HG03064 (cell line): ENCODE measurements around the gene PLXNB2.

Experiments
- ATAC-seq: cut with Tn5 transposase; IDR thresholded peaks from one replicate; pipeline ENCODE4 v1.9.1; 2021; ENCODE audit warnings: low read depth; ENCODE audit not compliant: unreplicated experiment

The PLXNB2 gene

DNA sequence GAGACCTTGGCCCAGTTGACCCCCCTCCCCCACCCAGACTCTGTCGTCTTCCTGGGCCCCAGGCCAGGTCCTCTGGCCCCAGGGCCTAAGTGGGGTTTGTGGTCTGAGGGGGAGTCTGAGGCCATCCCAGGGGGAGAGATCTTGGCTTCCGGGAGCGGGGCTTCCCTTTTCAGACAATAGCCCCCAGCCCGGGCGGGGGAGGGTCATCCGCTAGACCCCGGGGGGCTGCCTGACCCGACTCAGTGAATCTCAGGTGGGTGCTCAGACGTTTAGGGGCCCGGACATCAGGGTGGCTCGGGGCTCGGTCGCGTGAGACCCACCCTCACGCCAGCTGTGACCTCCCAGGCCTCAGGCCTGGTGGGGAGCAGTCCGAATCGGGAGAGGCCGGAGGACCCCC is 37.9 kb downstream of the PLXNB2 start:
- ATAC-seq, result no peak

DNA sequence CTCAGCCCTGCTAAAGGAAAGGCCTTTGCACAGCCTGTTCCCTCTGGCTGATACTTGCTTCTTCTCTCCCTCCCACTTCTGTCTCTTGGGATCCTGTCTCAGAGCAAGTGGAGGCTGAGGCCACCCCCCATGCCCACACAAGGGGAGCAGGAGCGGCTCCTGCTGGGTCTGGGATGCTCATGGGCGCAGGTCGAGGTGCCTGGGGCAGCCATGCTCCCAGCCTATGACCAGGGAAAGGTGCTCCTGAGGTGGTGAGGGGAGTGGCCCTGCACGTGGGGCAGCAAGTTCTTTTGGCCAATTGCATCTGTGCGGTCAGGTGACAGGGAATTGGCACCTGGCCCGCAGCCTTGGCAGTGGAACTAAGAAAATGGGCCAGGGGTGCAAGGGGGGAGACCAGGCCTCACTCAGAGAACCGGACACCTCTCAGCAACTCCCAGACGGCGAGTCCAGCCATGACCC is 38.8 kb downstream of the PLXNB2 start:
- no peak for ATAC-seq

DNA sequence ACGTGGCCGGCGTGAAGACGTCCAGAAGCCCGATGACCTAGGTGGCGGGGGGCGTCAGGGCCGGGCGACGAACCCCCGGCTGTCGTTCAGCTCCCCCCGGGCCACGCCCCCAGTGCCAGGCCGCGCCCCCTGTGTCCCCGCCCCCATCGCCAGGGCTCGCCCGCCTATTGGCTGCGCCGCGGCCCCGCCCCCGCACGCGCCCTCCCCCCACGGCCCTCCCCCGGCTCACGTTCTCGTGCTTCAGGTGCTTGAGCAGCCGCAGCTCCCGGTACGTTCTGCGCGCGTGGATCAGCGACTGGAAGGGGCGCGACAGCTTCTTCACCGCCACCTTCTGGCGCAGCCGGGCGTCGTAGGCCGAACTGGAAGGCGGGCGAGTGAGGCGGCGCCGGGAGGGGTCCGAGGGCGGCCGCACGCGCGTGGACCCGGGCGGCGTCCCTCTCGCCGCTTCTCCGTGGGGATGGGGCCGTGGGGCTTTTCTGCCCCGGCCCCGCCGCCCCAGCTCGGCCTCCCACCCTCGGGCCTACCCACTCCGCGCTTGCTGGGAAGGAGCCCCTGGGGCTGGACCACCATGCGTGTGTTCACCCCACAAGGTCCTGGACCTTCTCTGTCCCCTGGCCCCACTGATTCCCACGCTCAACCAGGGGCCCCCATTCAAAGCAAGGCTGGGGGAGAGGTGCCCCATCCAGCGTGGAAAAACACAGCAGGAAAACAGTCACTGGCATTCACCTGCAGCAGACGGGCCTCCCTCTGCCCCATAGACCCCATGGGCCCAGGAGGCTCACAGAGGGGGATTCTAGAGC is 39.7 kb downstream of the PLXNB2 start:
- no peak for ATAC-seq

DNA sequence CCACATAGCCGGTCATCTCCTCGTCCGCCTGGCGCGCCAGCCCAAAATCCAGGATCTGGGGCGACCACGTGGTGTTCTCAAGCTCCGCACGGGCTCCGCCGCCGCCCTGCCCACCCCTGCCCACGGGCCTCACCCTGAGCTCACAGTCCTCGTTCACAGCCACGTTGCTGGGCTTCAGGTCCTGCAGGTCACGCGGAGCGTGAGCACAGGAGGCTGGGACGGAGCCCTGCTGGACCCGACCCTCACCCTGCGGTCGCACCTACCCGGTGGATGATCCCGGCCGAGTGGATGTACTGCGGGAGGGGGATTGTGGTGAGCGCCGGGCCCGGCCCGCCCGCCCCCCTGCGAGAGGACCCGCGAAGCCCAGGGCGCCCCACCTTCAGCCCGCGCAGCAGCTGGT is 40.5 kb downstream of the PLXNB2 start:
- no peak for ATAC-seq

DNA sequence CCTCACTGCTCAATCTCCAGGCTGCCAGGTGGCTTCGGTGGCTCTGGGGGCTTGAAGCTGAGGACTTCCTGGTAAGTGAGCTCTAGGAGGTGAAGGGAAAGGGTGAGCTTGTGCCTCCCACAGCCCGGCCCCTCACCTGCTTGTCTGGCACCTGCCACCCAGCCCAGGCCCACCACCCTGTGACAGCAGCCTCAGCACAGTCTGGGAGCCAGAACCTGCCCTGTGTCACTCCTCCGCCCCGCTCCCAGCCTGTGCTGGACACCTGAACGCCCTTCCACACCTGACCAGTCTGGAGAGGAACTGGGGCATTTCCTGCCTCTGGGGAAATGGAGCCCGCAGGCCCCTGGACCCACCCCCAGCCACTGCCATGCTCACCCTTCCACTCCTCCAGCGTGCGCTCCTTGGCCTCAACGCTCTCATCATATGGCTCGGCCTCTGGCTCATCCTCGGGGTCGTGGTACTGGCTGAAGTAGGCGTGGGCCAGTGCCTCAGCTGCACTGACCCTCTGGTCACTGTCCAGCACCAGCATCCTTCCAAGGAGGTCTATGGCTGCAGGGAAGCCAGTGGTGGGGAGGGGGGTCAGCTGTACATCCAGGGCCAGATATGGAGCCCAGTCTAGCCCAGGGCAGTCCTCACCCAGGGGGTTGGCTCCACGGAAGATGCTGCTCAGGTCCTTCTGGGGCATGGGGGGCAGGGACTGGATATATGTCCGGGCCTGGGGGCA is 42.3 kb downstream of the PLXNB2 start:
- ATAC-seq, result no peak

DNA sequence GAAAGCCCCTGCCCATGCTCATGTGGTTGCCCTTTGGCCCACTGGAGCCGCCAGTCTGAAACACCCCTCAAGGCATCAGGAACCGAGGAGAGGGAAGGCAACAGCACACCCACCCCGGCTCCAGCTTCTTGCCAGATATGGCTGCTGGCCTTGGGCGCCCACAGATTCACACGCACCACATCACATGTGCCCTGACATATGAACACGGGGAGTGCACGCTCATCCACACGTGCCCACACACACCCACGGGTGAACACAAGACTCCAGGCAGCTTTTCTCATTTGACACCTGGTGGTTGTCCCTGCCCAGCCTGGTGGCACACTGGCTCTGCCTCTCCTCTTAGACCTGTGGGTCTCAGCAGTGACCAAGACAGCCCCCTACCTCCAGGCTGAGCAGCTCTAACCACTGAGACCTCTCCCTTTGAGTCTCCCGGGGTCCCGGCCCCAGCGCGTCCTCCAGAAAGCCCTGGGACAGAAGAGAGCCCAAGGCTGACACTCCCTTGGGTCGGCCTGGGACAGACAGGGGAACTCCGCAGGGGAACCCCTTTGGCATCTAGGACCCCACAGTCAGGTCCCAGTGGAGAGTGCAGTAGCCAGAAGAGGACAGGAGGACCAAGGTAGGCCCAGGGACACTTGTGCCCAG is 43.2 kb downstream of the PLXNB2 start:
- no peak for ATAC-seq

DNA sequence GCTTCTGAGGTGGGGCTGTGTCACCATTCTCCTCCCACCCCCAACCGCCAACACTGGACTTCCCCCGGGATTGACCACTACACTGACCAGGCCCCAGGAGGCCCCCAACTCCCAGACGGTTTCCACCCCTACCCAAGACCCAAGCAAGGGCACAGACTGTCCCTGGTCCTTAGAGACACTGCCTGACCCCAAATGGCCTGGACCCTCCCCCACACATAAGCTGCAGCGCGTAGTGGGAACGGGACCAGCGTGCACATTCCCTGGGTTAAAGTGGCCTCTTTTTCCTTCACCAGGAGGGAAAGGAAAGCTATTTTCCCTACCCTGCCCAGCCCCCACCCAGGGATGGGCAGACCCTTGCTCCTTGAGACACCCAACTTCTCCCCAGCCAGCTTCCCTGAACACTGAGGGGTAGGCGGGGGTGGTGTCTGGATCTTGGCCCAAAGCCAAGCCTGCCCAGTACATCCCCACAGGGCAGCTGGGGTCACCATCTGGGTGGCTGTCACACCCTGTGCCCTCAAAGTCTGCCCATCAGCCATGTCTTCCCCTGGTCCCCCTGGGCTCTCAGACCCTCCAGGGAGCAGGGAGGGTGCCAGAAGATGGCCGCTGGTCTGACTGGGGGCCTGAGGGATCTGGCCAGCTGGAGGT is 44.4 kb downstream of the PLXNB2 start:
- ATAC-seq, result no peak

DNA sequence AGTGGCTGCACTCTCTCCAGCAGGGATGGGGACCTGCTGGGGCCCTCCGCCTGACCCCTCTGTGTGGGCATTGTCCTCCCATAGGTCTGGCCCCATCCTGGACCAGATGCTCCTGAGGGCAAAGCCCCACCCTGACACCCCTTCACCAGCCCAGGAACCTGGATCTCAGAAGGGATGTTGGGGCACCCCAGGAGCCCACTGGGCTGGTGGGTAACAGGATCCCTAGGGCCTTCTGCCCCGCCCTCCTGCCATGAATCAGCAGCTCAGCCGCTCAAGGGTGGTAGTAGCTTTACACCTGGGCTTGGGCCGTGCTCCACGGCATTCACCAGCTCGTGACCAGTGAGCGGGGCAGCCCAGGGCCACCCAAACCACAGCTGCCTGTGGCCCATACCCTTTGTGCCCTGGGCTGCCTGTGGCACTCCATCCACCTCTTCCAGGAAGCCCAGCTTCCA is 45.0 kb downstream of the PLXNB2 start:
- ATAC-seq, result no peak

DNA sequence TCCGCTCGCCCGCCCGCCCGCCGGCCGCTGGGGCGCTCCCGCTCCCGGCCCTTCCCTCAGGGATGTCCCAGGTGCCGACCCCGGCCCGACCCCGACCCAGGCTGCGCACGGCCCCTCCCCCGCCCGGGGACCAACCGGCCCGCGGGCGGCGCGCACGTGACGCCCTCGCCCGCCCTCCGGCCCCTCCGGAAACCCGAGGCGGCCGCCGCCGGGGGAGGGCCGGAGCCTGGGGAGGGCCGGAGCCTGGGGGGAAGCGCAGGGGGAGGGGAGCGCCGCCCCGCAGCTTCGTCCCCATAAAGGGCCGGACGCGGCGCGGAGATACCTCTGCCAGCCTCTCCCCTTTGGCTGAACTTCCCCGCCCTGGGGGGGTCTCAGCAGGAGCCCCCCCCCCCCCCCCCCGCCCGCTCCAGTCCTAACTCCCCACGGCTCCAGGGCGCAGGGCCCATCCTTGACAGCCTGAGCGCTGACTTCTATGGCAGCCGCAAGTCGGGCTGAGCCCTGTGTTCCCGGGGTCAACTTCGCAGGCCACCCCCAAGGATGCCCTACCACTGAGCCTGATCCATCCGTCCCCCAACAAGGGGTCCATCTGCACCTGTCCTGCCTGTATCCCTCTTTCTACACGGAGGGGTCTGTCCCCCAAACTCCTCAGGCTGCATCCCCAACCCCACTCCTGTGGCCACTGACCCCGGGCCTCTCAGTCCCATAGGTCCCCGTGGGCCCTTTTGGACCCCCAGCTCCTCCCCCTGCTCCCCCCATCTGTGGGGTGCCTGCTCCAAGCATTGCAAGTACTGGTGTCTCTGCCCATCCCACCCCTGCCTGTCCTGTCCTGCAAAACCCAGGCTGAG is 45.6 kb downstream of the PLXNB2 start, which contains the start of gene MAPK12:
Gene MAPK12 (minus strand): TSS at position 69 of the 845 bp plus-strand sequence. CDS start 174 bp downstream, outside the sequence.
- ATAC-seq, result no peak

DNA sequence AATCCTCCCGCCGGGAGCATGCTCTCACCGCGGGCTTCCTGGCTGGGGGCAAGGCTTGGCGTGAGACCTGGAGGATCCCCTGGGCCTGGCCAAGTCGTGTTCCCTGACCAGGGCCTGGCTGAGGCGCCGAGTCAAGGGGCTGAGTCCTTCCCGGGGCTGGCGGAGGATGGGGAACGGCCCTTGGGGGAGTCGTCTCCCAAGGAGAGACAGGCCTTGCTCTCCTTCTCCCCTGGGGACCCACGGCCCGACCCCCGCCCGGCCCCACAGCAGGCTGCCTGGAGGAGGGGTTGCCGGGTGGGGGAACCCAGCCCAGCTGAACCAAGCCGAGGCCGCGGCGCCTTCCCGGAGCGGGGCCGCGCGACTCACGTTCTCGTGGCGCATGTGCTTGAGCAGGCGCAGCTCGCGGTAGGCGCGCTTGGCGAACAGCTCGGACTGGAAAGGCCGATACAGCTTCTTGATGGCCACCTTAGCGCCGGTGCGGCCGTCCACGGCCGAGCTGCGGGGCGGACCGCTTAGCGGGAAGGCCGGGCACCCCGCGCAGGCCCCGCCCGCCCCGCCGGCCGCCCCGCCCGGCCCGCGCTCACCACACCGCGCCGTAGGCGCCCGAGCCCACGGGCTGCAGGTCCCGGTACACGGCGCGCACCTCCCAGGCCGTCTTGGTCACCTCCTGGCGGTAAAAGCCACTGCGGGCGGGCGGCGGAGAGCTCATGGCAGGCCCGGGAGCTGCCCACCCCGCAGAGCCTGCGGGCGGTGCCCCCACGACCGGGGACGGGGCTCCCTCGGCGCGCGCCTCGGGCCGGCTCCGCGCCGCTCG is 46.4 kb downstream of the PLXNB2 start:
- ATAC-seq, result no peak

DNA sequence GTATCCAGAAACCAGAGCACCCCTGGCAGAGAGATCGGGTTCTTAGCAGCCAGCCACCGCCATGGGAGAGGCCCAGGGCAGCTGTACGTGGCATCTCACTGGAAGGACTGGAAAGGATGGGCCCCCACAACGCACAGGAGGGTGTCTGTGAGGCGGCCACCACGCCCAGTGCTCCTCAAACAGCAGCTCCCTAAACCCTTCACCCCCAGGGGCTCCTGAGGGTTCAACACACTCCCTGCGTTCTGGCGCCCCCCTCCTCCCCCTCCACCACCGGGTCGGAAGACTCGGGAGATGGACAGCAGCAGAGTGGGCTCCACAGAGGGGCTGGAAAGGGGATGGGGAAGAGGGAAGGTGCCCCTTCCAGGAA is 47.0 kb downstream of the PLXNB2 start:
- no peak for ATAC-seq

DNA sequence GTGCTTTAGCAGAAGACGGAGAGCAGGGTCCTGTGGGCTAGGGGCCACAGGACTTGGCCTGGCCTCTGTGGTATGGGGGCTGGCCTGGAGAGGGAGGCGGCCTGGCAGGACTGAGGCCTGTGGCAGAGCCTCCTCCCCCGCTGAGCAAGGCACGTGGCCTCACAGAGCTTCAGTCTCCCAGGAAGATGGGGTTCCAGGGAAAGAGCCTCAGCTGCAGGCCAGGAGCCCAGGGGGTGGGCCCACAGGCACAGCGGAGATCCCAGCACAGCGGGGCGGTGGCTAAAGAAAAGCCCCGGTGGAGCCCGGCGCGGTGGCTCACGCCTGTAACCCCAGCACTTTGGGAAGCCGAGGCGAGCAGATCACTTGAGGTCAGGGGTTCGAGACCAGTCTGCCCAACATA is 48.1 kb downstream of the PLXNB2 start:
- ATAC-seq, result no peak

DNA sequence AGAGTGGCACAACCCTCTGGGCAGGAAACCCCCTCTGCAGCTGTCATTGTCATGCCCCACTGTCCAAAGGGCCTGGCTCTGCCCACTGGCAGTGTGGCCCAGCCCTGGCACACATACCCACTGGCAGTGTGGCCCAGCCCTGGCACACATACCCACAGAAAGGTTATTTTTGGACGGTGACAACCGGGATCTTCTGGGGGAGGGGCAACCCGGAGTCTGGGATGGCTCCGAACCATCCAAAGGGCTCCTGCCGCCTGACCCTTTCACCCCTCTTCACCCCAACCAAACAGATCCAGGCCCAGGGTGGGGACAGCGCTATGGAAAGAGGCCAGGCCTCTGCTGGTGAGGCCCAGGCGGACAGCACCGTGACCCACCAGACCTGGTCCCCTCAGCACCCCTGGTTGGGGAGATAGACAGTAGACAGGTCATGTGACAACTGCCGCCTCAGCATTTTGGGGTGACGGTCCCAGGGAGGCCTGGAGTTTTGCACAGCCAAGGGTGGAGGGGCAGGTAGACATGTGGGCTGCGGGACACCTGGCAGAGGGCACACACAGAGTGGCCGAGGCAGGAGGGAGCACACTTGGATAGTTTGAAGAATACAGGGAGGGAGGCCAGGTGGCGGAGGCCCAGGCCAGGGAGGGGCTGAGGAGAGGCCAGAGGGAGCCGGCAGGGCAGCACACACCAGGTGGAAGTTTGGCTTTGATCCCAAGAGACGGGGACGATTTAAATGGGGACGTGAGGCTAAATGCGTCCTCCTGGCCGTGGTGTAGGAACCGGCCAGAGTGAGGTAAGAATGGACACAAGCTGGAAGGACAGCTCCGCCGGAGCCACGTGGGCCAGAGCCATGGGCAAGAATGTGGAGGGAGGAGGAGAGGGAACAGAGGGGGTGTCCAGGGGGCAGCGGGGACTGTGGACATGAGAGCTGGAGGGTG is 48.8 kb downstream of the PLXNB2 start:
- no peak for ATAC-seq

DNA sequence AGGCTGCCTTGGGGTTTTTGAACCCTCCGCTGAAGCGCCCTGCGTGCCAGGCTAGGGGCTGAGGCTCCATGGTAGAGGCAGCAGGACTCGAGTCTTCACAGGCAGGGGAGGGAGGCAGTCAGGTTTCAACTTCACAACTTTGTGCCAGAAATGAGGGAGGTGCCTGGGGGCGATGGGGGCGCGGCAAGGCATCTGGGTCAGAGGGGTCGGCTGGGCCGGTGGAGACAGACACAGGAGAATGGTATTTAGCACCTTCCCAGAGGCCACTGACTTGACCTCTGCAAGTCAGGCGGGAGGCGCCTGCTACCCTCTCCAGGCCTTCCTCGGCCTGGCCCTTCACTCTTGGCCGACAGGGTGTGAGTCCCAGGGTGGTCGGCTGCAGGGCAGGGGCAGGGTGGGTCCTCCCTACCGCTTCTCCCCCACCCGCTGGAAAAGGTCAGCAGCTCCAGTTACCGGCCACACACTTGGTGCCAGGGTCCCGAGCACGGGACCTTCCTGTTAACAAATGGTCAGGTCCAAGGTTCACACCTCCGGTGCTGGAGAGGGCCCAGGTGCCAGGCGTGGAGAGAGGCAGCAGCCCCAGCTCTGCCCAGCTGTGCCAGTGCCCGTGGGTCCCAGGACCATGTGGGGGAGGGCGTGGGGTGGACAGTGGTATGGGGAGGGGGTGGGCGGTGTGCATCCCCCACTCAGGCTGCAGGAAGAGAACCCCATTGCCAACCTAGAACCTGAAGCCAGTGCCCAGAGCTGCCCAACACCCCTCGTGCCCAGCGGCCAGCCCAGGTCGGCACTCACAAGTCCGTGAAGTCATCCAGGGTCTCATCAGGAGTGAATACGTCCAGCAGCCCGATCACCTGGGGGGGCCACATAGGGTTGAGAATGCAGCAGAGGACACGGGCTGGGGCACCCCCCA is 49.7 kb downstream of the PLXNB2 start:
- no peak for ATAC-seq

DNA sequence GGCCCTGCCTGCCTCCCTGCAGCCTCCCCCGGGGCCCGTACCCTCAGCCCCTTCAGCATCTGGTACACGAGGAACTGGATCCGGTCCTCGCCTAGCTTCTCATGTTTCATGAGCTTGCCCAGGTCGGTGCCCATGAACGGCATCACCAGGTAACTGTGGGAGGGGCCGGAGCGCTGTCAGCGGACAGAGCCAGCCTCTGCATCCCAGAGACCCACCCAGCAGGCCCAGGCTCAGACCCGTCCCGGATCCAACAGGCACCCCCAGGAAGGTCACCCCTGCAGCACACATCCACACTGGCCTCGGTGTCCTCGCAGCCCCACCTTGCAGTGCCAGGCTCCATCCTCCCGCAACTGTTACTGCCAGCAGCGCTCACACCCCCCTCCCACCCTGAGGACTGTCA is 50.4 kb downstream of the PLXNB2 start:
- no peak for ATAC-seq

DNA sequence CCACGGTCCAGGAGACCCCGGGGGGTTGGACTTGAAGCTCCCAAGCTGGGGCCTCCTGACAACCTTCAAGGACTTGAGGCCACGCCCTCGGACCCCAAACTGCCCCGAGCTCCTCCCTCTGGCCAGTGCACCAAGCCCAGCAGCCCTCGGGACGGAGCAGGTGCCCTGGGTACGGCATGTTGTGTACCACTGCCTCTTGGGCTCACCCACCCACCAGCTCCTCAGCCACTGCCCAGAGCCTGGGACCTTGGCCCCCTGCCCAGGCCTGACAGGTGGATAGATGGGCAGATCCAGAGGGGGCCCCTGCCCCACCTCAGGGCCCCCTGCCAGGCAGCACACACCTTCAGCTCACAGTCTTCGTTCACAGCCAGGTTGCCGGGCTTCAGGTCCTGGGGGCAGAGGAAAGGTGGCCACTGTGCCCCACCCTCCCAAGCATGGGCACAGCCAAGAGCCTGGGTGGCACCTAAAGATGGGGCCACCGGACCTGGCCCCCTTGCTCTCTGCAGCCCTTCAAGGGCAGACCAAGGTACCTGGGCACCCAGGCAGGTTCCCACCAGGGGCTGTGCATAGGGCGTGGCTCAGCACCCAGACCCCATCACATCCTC is 51.1 kb downstream of the PLXNB2 start:
- no peak for ATAC-seq

DNA sequence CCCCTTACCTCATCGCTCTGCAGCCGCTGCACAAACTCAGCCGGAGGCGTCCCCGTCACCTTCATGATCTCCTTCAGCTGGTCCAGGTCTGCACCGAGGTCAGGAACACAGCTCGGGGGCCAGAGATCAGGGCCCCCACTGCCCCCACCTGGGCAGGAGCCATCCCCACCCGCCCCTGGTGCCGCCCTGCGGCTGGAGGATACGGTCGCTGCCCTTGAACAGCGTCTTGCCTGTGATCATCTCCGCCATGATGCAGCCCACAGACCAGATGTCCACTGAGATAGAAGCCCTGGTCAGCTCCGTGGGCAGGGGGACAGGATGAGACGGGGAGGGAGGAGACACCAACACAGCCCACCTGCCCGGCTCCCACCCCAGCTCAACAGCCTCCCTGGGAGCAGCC is 51.8 kb downstream of the PLXNB2 start:
- no peak for ATAC-seq
